ENCODE results near the gene SDCCAG8.

The SDCCAG8 gene

DNA sequence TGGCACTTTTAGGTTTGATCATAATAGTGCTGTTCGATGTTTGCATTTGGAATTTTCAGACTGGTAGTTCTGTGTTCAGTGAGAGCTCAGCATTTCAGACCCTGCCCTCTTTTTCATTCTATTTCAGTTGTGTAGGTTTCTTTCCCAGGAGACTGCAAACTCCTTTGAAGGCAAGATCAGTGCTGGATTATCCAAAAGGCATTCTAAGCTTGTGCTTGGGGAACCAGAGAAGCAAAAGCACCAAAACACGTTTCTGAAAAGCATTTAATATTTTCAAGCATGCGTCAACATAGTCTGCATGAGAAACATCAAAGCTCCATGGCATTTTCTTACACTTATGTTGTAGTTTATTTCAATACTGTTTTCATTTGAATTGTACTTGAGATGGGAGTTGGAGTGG, 292.1 kb downstream of the SDCCAG8 start:
- no peak for DNase-seq (ENCODE audit: low read depth in 2 of 2)

DNA sequence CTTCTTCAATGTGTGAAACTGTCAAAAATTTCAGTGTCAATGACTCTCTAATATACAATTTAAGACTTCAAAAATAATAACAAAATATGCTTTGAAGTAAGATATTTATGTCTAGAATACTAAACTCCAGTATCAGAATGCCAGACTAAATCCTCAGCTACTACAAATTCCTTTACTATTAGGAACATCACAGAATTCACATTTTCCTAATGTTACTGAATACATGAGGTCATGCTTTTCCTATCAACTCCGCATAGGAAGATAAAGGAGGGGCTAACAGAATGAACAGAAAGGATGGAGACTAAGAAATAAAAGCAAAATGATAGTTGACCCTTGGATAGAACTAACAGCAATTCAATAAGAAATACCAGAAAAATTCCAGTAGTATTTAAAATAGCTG, 292.7 kb downstream of the SDCCAG8 start:
- no peak for DNase-seq (ENCODE audit: low read depth in 2 of 2)

DNA sequence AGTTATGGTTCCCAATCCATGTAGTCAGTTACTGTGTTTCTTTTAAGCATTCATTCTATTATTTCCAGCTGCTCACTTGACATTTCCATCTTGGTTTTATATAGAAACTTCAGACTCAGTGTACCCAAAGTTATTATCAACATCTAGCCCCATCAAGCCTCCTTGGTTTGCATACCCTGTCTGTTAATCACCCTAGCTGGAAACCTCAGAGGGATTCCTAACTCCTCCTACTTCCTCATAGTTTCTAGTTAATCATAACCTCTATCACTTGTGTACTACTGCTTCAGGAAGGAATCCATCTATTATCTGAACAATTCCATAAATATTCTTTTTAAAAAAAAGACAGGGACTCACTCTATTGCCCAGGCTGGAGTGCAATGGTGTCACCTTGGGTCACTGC, 293.3 kb downstream of the SDCCAG8 start:
- no peak for DNase-seq (ENCODE audit: low read depth in 2 of 2)
